Tibial nerve (tissue), 4 donors: ENCODE data around the gene THBS2.

Source experiments
- CTCF ChIP-seq, 5 experiments: fragments of 200-600 bp in 3 of 5; fragments of 450-650 bp in 2 of 5; sonication (generic) in 3 of 5; IDR thresholded peaks; one replicate each; pipeline ENCODE4 v1.5.1; 2016 to 2019; ENCODE audit warnings: antibody characterized with exemption in 5 of 5, mild to moderate bottlenecking in 3 of 5, moderate library complexity in 2 of 5
- EP300 ChIP-seq, 2 donors: sonication (generic); formaldehyde crosslinking; IDR thresholded peaks; one replicate each; pipeline ENCODE4 v1.6.1; 2017; ENCODE audit warnings: antibody characterized with exemption in 2 of 2, mild to moderate bottlenecking in 1 of 2
- POLR2A ChIP-seq, 2 donors: fragments of 450-650 bp; IDR thresholded peaks; one replicate each; pipeline ENCODE4 v1.6.1; 2017; ENCODE audit warnings: antibody characterized with exemption in 2 of 2, mild to moderate bottlenecking in 2 of 2, moderate library complexity in 2 of 2

- TF ChIP-seq CTCF (IDR thresholded peaks at IDR 0.05), result no peak
- no peak for TF ChIP-seq POLR2A (IDR thresholded peaks at IDR 0.05)
- no peak for TF ChIP-seq EP300 (IDR thresholded peaks at IDR 0.05)
These were observed 79.9 kb downstream of the THBS2 start for GRCh38 chr6:169173532-169174268.
